SK-N-SH (cell line): ENCODE results near the gene HIPK2.

Experiments used
- CTCF ChIP-seq: fragments of 200-600 bp; sonication (generic); IDR thresholded peaks from 2 replicates; pipeline ENCODE4 v1.6.1; 2017; ENCODE audit warnings: antibody characterized with exemption, mild to moderate bottlenecking, moderate library complexity
- EP300 ChIP-seq, 2 experiments: IDR thresholded peaks; 2 replicates each; pipeline versions ENCODE4 v1.4.0 to v1.6.1; 2012; ENCODE audit warnings: borderline replicate concordance in 1 of 2, low read depth in 1 of 2, low read length in 1 of 2
- GABPA ChIP-seq: IDR thresholded peaks from 2 replicates; pipeline ENCODE4 v1.4.0; 2012; ENCODE audit warnings: low read depth, mild to moderate bottlenecking
- JUND ChIP-seq: IDR thresholded peaks from 2 replicates; pipeline ENCODE4 v1.4.0; 2012
- POLR2AphosphoS5 ChIP-seq: IDR thresholded peaks from 2 replicates; pipeline ENCODE4 v1.6.1; 2012; ENCODE audit warnings: low read depth, low read length
- REST ChIP-seq: IDR thresholded peaks from 2 replicates; pipeline ENCODE4 v1.6.1; 2012; ENCODE audit warnings: mild to moderate bottlenecking, low read depth, low read length, moderate library complexity
- YY1 ChIP-seq: IDR thresholded peaks from 2 replicates; pipeline ENCODE4 v1.4.0; 2012; ENCODE audit warnings: low read depth, mild to moderate bottlenecking

GRCh38 chr7:139646566-139646965 is 131.2 kb downstream of the HIPK2 start:
- TF ChIP-seq CTCF (no peak), GABPA (no peak), YY1 (no peak), POLR2AphosphoS5 (no peak), REST (no peak), EP300 (IDR thresholded peaks at IDR 0.05; ENCODE audit: borderline replicate concordance in 1 of 2, low read depth in 1 of 2, low read length in 1 of 2) (no peak), JUND (no peak)
